IPS-NIHi11 (cell line): ENCODE data around the gene PRSS53.

Source experiments
- DNase-seq: peaks from one replicate; pipeline ENCODE4 v3.0.0; 2012; ENCODE audit warnings: mixed read lengths, low spot score

The PRSS53 gene

GRCh38 chr16:31093132-31093703 is 4.5 kb upstream of the PRSS53 start:
- peak; percentile 65 for DNase-seq

- DNase-seq = no peak
Observed at GRCh38 chr16:31092330-31092729, 3.6 kb upstream of the PRSS53 start.

- DNase-seq = no peak
Observed at GRCh38 chr16:31090540-31090939, 1.8 kb upstream of the PRSS53 start.

GRCh38 chr16:31089199-31089598 is 456 bp upstream of the PRSS53 start:
- DNase-seq = no peak

DNA sequence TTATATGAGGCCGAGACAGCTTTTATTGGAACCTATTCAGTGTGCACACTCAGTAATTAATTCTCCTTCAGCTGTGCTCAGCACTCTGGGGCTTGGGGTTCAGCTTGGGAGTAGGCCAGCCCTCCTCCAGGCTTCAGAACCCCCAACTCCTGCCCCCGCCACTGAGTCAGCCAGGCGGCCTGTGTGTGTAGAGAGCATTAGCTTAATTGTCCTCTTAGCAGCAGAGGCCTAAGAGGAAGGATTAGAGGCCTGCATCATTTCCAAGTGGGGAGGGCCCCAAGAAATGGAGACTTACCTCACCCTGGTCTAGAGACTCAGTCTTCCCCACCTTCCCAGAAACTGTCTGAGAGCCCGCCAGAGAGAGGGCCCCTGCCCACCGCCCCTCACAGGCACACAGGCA is 772 bp downstream of the PRSS53 start:
- DNase-seq = no peak

DNA sequence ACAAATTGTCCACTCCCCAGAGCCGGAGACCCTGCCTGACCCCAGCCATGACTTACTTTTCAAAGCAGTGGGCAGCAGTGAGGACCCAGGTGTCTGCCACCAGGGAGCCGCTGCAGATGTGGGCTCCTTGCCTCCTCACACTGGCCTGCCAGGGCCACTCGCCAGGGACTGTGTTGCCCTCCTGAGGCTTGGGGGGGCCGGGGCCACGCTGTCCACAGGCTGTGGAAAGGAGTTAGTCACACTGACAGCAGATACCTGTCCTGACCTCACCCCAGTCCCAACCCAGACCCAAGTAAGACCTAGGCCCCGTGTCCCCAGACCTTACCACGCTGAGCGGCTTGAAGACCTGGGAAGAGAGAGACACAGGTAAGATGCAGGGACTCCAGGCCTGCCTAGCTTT is 1.3 kb downstream of the PRSS53 start:
- no peak for DNase-seq

DNA sequence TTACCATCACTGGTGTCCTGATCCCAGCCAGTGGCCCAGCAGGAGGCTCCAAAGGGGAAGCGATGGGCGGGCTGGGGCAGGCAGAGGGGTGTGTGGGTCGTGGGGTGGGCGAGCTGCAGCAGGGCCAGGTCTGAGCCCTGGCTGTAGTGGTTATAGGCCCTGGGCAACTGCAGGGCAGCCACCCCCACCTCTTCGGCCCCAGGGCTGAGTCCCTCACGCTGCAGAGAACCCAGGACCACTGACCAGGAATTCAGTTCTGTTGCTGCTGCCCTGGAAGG is 2.2 kb downstream of the PRSS53 start:
- no peak for DNase-seq

DNA sequence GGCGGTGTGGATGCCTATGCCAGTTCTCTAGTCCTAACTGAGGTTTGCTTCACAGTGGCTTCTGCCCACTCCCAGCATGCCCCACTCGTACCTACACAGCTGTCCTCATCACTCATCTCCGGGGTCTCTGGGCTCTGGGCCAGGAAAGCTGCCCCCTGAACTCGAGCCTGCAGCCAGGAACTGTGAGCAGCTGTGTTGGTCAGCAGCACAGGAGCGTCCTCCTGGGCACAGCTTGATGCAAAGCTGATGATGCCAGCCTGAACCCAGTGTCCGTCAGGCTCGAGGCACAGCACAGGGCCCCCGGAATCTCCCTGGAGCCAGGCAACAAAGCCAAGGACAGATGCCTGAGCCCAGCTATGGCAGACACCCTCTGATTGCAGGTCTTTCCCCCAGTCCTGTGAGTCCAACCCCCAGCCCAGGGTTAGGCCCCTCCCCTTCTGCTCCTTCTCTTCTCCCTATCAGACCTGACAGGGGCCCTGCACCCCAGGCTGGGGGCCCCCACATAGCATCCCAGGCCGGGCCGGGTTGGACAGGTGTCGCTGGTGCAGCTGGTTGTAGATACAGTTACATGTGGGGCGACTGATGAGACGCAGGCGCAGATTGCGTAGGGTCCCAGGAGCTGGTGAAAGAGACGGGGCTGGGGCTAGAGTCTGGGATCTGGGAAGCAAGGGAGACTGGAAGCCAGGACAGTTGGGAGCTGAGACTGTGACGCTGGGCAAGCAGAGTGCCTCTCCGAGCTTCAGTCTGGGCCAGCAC is 2.7 kb downstream of the PRSS53 start:
- DNase-seq = no peak

DNA sequence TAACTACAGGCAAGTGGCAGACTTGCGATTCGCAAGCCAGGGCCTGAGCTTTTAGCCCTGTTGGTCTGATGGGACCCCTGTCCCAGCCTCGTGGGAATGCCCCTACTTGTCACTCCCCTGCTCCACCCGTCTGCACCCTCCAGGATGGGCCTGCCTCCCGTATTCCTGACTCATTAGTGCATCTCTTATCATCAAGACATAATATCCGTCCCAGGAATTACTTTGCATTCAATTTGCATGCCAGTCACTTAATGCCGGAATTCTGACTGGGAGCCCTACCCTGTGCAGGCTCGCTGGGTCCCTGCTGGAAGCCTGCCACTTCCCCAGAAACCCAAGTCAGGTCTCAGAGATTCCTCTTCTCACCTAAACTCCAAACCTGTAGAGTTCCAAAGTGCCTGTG is 3.3 kb downstream of the PRSS53 start:
- no peak for DNase-seq

DNA sequence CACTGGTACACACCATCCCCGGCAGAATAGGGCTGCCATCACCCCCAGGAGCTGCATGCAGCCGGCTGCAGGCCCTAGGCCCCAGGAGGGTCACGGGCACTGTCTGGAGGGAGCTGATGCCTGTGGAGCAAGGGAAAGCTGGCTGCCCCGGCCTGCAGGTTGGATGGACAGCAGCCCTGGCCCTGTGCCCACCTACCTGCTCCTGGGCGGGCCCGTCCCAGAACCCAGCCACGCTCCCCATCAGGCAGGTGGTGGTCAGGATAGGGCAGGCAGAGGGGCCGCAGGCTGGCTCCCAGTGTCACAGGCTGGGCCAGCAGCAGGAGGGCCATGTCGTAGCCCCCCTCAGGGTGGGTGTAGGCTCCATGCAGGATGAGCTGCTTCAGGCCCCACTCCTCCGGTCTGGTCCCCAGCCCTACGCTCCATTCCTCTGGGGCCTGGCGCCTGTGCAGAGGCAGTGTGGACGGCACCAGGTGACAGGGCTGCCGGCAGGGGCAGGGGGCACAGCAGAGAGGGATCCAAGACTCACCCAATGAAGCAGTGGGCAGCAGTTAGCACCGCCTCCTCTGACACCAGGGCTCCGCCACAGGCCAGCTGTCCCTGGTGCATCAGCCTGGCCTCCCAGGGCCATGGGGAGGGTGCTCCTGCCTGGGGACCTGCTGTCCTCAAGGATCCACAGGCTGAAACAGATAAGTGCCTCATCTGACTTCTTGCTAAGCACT is 4.0 kb downstream of the PRSS53 start:
- DNase-seq = no peak

GRCh38 chr16:31083981-31084380 is 4.8 kb downstream of the PRSS53 start:
- DNase-seq = no peak

DNA sequence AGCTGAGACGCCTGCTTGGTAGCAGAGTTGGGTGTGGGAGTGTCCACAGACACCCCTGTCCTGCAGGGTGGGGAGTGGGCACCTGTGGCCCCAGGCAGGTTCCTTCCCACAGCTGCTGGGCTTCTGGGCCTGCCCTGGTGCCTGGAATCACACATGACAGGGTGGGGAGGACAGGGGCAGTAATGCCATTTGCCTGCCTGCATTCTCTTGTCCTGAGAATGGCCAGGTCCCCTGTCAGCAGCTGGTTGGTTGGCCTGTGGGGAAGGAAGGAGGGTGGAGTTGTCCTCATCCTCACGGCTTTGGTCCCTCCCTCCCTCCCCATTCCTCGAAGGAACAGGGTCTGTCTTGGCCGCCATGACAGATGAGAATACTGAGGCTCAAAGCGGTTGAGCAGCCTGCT is 5.2 kb downstream of the PRSS53 start:
- no peak for DNase-seq

- DNase-seq = no peak
Observed at GRCh38 chr16:31083081-31083480, 5.7 kb downstream of the PRSS53 start.

DNA sequence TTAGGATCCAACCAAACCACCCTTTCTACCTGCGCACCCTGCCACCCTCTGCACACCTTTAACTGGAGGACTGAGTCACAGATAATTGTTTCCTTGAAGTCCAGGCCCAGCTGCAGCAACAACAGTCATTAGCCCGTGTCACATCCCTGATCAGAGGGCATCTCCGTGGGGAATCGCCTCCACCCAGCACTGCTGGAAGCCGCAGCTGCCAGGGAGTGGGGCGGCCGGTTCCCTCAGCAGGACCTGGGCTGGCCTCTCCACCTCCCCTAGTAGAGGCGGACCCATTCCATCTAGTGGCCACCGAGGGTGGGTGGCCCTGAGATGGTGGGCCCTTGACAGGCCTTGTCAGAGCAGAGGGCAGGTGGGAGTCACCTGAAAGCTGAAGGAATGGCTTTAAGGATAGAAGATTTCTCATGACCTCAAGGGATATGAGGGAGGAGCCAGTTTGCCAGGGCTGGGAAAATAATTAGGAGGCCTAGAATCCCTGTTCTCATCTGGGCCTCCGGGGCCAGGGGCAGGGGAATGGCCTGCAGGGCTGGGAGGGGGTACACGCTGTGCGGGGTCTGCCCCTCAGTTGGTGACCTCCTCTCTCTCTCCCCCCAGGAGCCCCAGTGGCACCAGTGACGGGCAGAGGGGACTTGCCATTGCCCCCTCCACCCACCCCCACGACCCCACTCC is 6.2 kb downstream of the PRSS53 start:
- no peak for DNase-seq

GRCh38 chr16:31081428-31082351 is 7.1 kb downstream of the PRSS53 start:
- DNase-seq = no peak

- no peak for DNase-seq
Observed at GRCh38 chr16:31080756-31081419, 7.9 kb downstream of the PRSS53 start.

DNA sequence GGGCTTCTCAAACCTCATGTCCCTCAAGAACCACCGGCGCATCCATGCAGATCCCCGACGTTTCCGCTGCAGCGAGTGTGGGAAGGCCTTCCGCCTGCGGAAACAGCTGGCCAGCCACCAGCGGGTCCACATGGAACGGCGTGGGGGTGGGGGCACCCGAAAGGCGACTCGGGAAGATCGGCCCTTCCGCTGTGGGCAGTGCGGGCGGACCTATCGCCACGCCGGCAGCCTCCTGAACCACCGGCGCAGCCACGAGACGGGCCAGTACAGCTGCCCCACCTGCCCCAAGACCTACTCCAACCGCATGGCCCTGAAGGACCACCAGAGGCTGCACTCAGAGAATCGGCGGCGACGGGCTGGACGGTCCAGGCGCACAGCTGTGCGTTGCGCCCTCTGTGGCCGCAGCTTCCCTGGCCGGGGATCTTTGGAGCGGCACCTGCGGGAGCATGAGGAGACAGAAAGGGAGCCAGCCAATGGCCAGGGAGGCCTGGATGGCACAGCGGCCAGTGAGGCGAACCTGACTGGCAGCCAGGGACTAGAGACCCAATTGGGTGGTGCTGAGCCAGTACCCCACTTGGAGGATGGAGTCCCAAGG is 8.6 kb downstream of the PRSS53 start:
- no peak for DNase-seq

GRCh38 chr16:31079342-31079944 is 9.3 kb downstream of the PRSS53 start:
- no peak for DNase-seq

DNA sequence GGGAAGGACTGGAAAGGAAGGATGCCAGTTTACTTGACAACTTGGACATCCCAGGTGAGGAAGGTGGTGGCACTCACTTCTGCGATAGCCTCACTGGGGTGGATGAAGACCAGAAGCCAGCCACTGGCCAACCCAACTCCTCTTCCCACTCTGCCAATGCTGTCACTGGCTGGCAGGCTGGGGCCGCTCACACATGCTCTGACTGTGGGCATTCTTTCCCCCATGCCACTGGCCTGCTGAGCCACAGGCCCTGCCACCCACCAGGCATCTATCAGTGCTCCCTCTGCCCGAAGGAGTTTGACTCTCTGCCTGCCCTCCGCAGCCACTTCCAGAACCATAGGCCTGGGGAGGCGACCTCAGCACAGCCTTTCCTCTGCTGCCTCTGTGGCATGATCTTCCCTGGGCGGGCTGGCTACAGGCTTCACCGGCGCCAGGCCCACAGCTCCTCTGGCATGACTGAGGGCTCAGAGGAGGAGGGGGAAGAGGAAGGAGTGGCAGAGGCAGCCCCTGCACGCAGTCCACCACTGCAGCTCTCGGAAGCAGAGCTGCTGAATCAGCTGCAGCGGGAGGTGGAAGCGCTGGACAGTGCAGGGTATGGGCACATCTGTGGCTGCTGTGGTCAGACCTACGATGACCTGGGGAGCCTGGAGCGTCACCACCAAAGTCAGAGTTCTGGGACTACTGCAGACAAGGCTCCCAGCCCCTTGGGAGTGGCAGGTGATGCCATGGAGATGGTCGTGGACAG is 10.0 kb downstream of the PRSS53 start:
- no peak for DNase-seq
